Measurements from ENCODE around the gene BABAM1. TPM values are rescaled to one million over a fixed set of nuclear protein-coding genes. Genes with fewer than 3 reads are reported as not detected.

The BABAM1 gene
- total RNA-seq, 1 experiment from 2014 or later, result 93.3 TPM

- TSS peak; percentile 44 for BruUV-seq (replicated peaks)
- no peaks in the 10 kb centered on the region for H3K27me3 ChIP-seq (ENCODE audit: insufficient read depth, low read length)
- intact Hi-C loops (cut with micrococcal nuclease), result no loop called here
- TF ChIP-seq FOSL1 (IDR thresholded peaks at IDR 0.05; ENCODE audit: low read depth), result no peak
- H3K9me2 ChIP-seq (ENCODE audit: insufficient read depth), result no peaks in the 10 kb centered on the region
- no peaks in the 10 kb centered on the region for H3K9me3 ChIP-seq (ENCODE audit: control insufficient read depth in 1 of 2, insufficient read depth in 1 of 2, low read depth in 1 of 2, low read length in 2 of 2)
- no peak overlapping the region for H3K4me2 ChIP-seq (ENCODE audit: low read length)
- no peak overlapping the region for H3K27ac ChIP-seq (ENCODE audit: low read depth, low read length)
- ChIA-PET POLR2A (no interaction called here), RAD21 (ENCODE audit: low non-redundant PET in 1 of 2, low total read pairs in 2 of 2, uncharacterized antibody in 2 of 2, unreplicated experiment in 2 of 2) (no interaction called here), CTCF (no interaction called here)
- no peak overlapping the region for H3K4me3 ChIP-seq (replicated peaks in 1 of 2; ENCODE audit: low read depth in 1 of 2, low read length in 2 of 2)
- ATAC-seq (no peak), DNase-seq (ENCODE audit: low read depth, low spot score) (no peak)
- H3K4me1 ChIP-seq (ENCODE audit: control insufficient read depth in 1 of 2, insufficient read depth in 2 of 2, low read length in 2 of 2), result peaks cover 13 to 21% of the 10 kb centered on the region in 2 experiments
- H4K20me1 ChIP-seq (ENCODE audit: insufficient read depth), result no peaks in the 10 kb centered on the region
- peaks cover 18 to 21% of the 10 kb centered on the region in 2 experiments; a peak in 3 of 4 replicates for H3K36me3 ChIP-seq (ENCODE audit: control insufficient read depth in 1 of 2, insufficient read depth in 2 of 2, low read length in 2 of 2)
- H3K79me2 ChIP-seq (ENCODE audit: insufficient read depth, low read length), result no peaks in the 10 kb centered on the region; the same call in 1 of the 2 replicates
- H3K9ac ChIP-seq (ENCODE audit: low read length), result no peak overlapping the region
- H2AFZ ChIP-seq (ENCODE audit: low read depth, low read length, poor library complexity, severe bottlenecking), result no peak overlapping the region
These were observed 52.4 kb downstream of the BABAM1 start for GRCh38 chr19:17319473-17320238.

GRCh38 chr19:17320435-17320834 lies 53.2 kb downstream of the BABAM1 start:
- H3K27ac ChIP-seq (ENCODE audit: low read depth, low read length), result no peak overlapping the region
- TF ChIP-seq MAX (IDR thresholded peaks at IDR 0.05) (no peak), ATF3 (IDR thresholded peaks at IDR 0.05) (no peak)
- peaks cover 14 to 18% of the 10 kb centered on the region in 2 experiments; a peak in 3 of 4 replicates for H3K36me3 ChIP-seq (ENCODE audit: control insufficient read depth in 1 of 2, insufficient read depth in 2 of 2, low read length in 2 of 2)
- ChIA-PET RAD21 (ENCODE audit: low non-redundant PET in 1 of 2, low total read pairs in 2 of 2, uncharacterized antibody in 2 of 2, unreplicated experiment in 2 of 2) (no interaction called here), CTCF (no interaction called here), POLR2A (no interaction called here)
- DNase-seq (ENCODE audit: low read depth, low spot score), result no peak
- H3K27me3 ChIP-seq (ENCODE audit: insufficient read depth, low read length), result no peaks in the 10 kb centered on the region
- no peaks in the 10 kb centered on the region; the same call in 1 of the 2 replicates for H3K79me2 ChIP-seq (ENCODE audit: insufficient read depth, low read length)
- no TSS peak for BruUV-seq (replicated peaks)
- H3K4me1 ChIP-seq (ENCODE audit: control insufficient read depth in 1 of 2, insufficient read depth in 2 of 2, low read length in 2 of 2), result peaks cover 13 to 21% of the 10 kb centered on the region in 2 experiments
- H4K20me1 ChIP-seq (ENCODE audit: insufficient read depth), result no peaks in the 10 kb centered on the region
- ATAC-seq, result no peak
- no peaks in the 10 kb centered on the region for H3K9me3 ChIP-seq (ENCODE audit: control insufficient read depth in 1 of 2, insufficient read depth in 1 of 2, low read depth in 1 of 2, low read length in 2 of 2)
- H2AFZ ChIP-seq (ENCODE audit: low read depth, low read length, poor library complexity, severe bottlenecking), result no peak overlapping the region
- no peaks in the 10 kb centered on the region for H3K9me2 ChIP-seq (ENCODE audit: insufficient read depth)
- no peak overlapping the region for H3K4me2 ChIP-seq (ENCODE audit: low read length)
- no peak overlapping the region for H3K9ac ChIP-seq (ENCODE audit: low read length)
- intact Hi-C loops (cut with micrococcal nuclease), result no loop called here
- no peak overlapping the region for H3K4me3 ChIP-seq (replicated peaks in 1 of 2; ENCODE audit: low read depth in 1 of 2, low read length in 2 of 2)
